Omental fat pad (tissue), 4 donors: ENCODE data around the gene ZNF786. TPM values are rescaled to one million over a fixed set of nuclear protein-coding genes. Genes with fewer than 3 reads are reported as not detected.
"Not testable (repeated sequence)": the region's sequence is repeated elsewhere in the genome, so short reads cannot be mapped to it uniquely, and the experiment has no call there.

ENCODE experiments used
- ATAC-seq: fragments of 150-250 bp; one replicate; pipeline ENCODE4 v1.9.1; 2016; ENCODE audit warnings: mild to moderate bottlenecking, moderate library complexity; ENCODE audit not compliant: low FRiP score
- DNase-seq: peaks from one replicate; pipeline ENCODE4 v3.0.0-alpha.2; 2019; ENCODE audit warnings: low spot score
- CTCF ChIP-seq, 3 donors: fragments of 450-650 bp; IDR thresholded peaks; one replicate each; pipeline ENCODE4 v1.5.1; 2016 to 2017; ENCODE audit warnings: antibody characterized with exemption in 3 of 3, mild to moderate bottlenecking in 3 of 3, moderate library complexity in 2 of 3
- total RNA-seq, 4 donors: library from RNA; depleted of rRNA; stranded (reverse); fragments of >200 nt; gene quantifications; one replicate each; pipeline ENCODE4 v1.1.0, GENCODE V29; 2016

Gene ZNF786
- total RNA-seq, 4 donors from 2014 or later, result 3.0 to 6.0 (median 3.9) TPM

GRCh38 chr7:149053885-149054284 lies 36.6 kb downstream of the ZNF786 start:
- ATAC-seq (no peak), DNase-seq (no peak)
- TF ChIP-seq CTCF (IDR thresholded peaks at IDR 0.05), result no peak

- no peak for TF ChIP-seq CTCF (IDR thresholded peaks at IDR 0.05)
- DNase-seq (no peak), ATAC-seq (no peak)
Measured at GRCh38 chr7:149053384-149053783, 37.1 kb downstream of the ZNF786 start.

GRCh38 chr7:149050941-149051340 lies 39.6 kb downstream of the ZNF786 start:
- ATAC-seq, result no peak
- no peak for TF ChIP-seq CTCF (IDR thresholded peaks at IDR 0.05)
- DNase-seq, result no peak

GRCh38 chr7:149048805-149049204 lies 41.7 kb downstream of the ZNF786 start:
- ATAC-seq (no peak), DNase-seq (no peak)
- TF ChIP-seq CTCF (IDR thresholded peaks at IDR 0.05), result no peak

GRCh38 chr7:149046416-149046815 lies 44.1 kb downstream of the ZNF786 start:
- no peak for TF ChIP-seq CTCF (IDR thresholded peaks at IDR 0.05)
- ATAC-seq, result no peak
- no peak for DNase-seq

- TF ChIP-seq CTCF (IDR thresholded peaks at IDR 0.05), result no peak
- DNase-seq, result no peak
- no peak for ATAC-seq
Measured at GRCh38 chr7:149043936-149044335, 46.6 kb downstream of the ZNF786 start.

GRCh38 chr7:149041350-149041749 lies 49.2 kb downstream of the ZNF786 start:
- DNase-seq (no peak), ATAC-seq (no peak)
- no peak for TF ChIP-seq CTCF (IDR thresholded peaks at IDR 0.05)

GRCh38 chr7:149038641-149039040 lies 51.9 kb downstream of the ZNF786 start:
- DNase-seq, ATAC-seq: not testable (repeated sequence)
